ENCODE measurements around the gene TNK1.

DNA sequence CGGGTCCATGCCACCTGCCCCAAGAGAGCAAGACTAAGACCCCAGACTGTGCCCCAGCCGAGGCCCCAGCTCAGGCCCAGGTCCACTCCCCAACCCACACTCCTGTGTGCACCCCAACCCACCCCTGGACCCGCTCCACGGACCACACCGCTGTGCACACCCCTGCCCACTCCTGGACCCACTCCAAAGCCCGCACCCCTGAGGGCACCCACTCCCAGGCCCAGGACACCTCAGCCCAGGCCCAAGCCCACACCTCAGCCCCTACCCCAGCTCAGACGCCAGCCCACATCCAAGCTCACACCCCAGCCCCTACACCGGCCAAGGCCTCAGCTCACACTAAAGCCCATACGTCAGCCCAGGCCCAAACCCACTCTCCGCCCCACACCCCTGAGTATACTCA, 48.8 kb downstream of the TNK1 start:
- TF ChIP-seq, protein P1, sequence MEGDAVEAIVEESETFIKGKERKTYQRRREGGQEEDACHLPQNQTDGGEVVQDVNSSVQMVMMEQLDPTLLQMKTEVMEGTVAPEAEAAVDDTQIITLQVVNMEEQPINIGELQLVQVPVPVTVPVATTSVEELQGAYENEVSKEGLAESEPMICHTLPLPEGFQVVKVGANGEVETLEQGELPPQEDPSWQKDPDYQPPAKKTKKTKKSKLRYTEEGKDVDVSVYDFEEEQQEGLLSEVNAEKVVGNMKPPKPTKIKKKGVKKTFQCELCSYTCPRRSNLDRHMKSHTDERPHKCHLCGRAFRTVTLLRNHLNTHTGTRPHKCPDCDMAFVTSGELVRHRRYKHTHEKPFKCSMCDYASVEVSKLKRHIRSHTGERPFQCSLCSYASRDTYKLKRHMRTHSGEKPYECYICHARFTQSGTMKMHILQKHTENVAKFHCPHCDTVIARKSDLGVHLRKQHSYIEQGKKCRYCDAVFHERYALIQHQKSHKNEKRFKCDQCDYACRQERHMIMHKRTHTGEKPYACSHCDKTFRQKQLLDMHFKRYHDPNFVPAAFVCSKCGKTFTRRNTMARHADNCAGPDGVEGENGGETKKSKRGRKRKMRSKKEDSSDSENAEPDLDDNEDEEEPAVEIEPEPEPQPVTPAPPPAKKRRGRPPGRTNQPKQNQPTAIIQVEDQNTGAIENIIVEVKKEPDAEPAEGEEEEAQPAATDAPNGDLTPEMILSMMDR (IDR thresholded peaks at IDR 0.05; ENCODE audit: poor library complexity, severe bottlenecking) = no peak
- TF ChIP-seq EZH2 (IDR thresholded peaks at IDR 0.05; ENCODE audit: borderline replicate concordance, insufficient read depth, low read length, poor library complexity, severe bottlenecking) (no peak), POLR2AphosphoS5 (IDR thresholded peaks at IDR 0.05) (no peak), SMC3 (conservative IDR thresholded peaks at IDR 0.05; ENCODE audit: poor library complexity) (no peak), EP300 (conservative IDR thresholded peaks at IDR 0.05; ENCODE audit: poor library complexity, severe bottlenecking) (no peak)

All from neural cell (in vitro differentiated cells).